ENCODE measurements around the gene ACADS.

Gene ACADS

GRCh38 chr12:120750806-120751205, 25.2 kb downstream of the ACADS start:
- ChIA-PET CTCF (interaction anchor here (0.6 to 2.5 kb wide), 5 partner anchors 12 to 221 kb away, joined by 3 to 16 read pairs (median 4); no protein-coding TSS in a partner anchor), POLR2A (interaction anchor here (0.7 kb wide), 1 partner anchor 935 kb away, joined by 3 read pairs; no protein-coding TSS in a partner anchor)
- Histone ChIP-seq H3K4me1 (ENCODE audit: control insufficient read depth, insufficient read depth, low read length) (no peaks in the 10 kb centered on the region), H3K9me3 (ENCODE audit: control insufficient read depth, insufficient read depth, low read depth, low read length) (no peaks in the 10 kb centered on the region), H3K36me3 (ENCODE audit: control insufficient read depth in 2 of 2, insufficient read depth in 1 of 2, low read length in 2 of 2) (no peaks in the 10 kb centered on the region), H3K4me3 (ENCODE audit: low read depth, low read length) (no peak overlapping the region), H3K27ac (ENCODE audit: extremely low read depth, low read depth, low read length) (no peak overlapping the region)
- no peak for TF ChIP-seq ZBTB49 (tag by site-specific recombination; IDR thresholded peaks at IDR 0.05; ENCODE audit: low read depth)
- peak; percentile 29; the same call in 1 of the 2 replicates for TF ChIP-seq ZNF121 (tag by site-specific recombination; IDR thresholded peaks at IDR 0.05)

- CTCF ChIA-PET = interaction anchor here (0.6 to 2.5 kb wide), 3 partner anchors 19 to 221 kb away, joined by 3 to 16 read pairs (median 4); no protein-coding TSS in a partner anchor
- TF ChIP-seq ZNF311 (tag by site-specific recombination; IDR thresholded peaks at IDR 0.05; ENCODE audit: borderline replicate concordance) = no peak
- TF ChIP-seq ZIC2 (tag by site-specific recombination; IDR thresholded peaks at IDR 0.05) = no peak
- TF ChIP-seq INSM2 (tag by site-specific recombination; IDR thresholded peaks at IDR 0.05) = no peak
- TF ChIP-seq ZNF707 (tag by site-specific recombination; IDR thresholded peaks at IDR 0.05) = no peak
- no peak for TF ChIP-seq ZBTB48 (tag by site-specific recombination; IDR thresholded peaks at IDR 0.05)
- TF ChIP-seq ZNF48 (tag by site-specific recombination; IDR thresholded peaks at IDR 0.05) = no peak
- TF ChIP-seq ZNF16 (tag by site-specific recombination; IDR thresholded peaks at IDR 0.05; ENCODE audit: low read depth) = no peak
- no peak for TF ChIP-seq ZNF423 (tag by site-specific recombination; IDR thresholded peaks at IDR 0.05)
- no peak for TF ChIP-seq ZNF174 (tag by site-specific recombination; IDR thresholded peaks at IDR 0.05)
- no peak for TF ChIP-seq ZNF404 (tag by site-specific recombination; IDR thresholded peaks at IDR 0.05)
- no peak for TF ChIP-seq ZNF239 (tag by site-specific recombination; IDR thresholded peaks at IDR 0.05)
- H3K4me1 ChIP-seq (ENCODE audit: control insufficient read depth, insufficient read depth, low read length) = no peaks in the 10 kb centered on the region
- H3K27ac ChIP-seq (ENCODE audit: extremely low read depth, low read depth, low read length) = no peak overlapping the region
- POLR2A ChIA-PET = interaction anchor here (0.5 kb wide), 1 partner anchor 139 kb away, joined by 8 read pairs; no protein-coding TSS in a partner anchor
- no peak overlapping the region for H3K4me3 ChIP-seq (ENCODE audit: low read depth, low read length)
- H3K9me3 ChIP-seq (ENCODE audit: control insufficient read depth, insufficient read depth, low read depth, low read length) = no peaks in the 10 kb centered on the region
- H3K36me3 ChIP-seq (ENCODE audit: control insufficient read depth in 2 of 2, insufficient read depth in 1 of 2, low read length in 2 of 2) = no peaks in the 10 kb centered on the region
Observed at GRCh38 chr12:120751389-120751788, 25.8 kb downstream of the ACADS start.

- Histone ChIP-seq H3K4me1 (ENCODE audit: control insufficient read depth, insufficient read depth, low read length) (no peaks in the 10 kb centered on the region), H3K9me3 (ENCODE audit: control insufficient read depth, insufficient read depth, low read depth, low read length) (no peaks in the 10 kb centered on the region), H3K36me3 (ENCODE audit: control insufficient read depth in 2 of 2, insufficient read depth in 1 of 2, low read length in 2 of 2) (no peaks in the 10 kb centered on the region), H3K4me3 (ENCODE audit: low read depth, low read length) (no peak overlapping the region), H3K27ac (ENCODE audit: extremely low read depth, low read depth, low read length) (no peak overlapping the region)
- CTCF ChIA-PET = interaction anchor here (0.8 kb wide), 1 partner anchor 108 kb away, joined by 3 read pairs; no protein-coding TSS in a partner anchor
- TF ChIP-seq SETDB1 (IDR thresholded peaks at IDR 0.05; ENCODE audit: insufficient read length, low read length) = peak; percentile 81
- TF ChIP-seq PBX3 (CRISPR knock-in tag; IDR thresholded peaks at IDR 0.05) = no peak
- POLR2A ChIA-PET = no interaction called here
Observed at GRCh38 chr12:120754792-120755191, 29.2 kb downstream of the ACADS start.

All from HEK293 (cell line).